Bronchial epithelial cell (primary cell): ENCODE results near the gene ATP6V0B. TPM values are rescaled to one million over a fixed set of nuclear protein-coding genes. Genes with fewer than 3 reads are reported as not detected.

Source experiments
- DNase-seq: peaks from one replicate; pipeline ENCODE4 v3.0.0-alpha.2; 2010; ENCODE audit warnings: low read depth
- FAIRE-seq: peaks from 2 replicates; lab custom pipeline; 2011; peaks lifted over from hg19 to GRCh38; lab: Jason Lieb, UNC
- H3K27me3 ChIP-seq: 2 replicates; pipeline ENCODE4 v1.5.1; 2011; ENCODE audit warnings: low read length; ENCODE audit not compliant: control insufficient read depth, insufficient read depth
- H3K36me3 ChIP-seq: 2 replicates; pipeline ENCODE4 v1.5.1; 2011; ENCODE audit warnings: low read length; ENCODE audit not compliant: control insufficient read depth, insufficient read depth
- H3K4me3 ChIP-seq: 2 replicates; pipeline ENCODE4 v1.5.1; 2011; ENCODE audit warnings: mild to moderate bottlenecking, low read depth, low read length, control low read depth
- total RNA-seq: library from RNA; depleted of rRNA; stranded (reverse); fragments of >200 nt; gene quantifications from 2 replicates; pipeline ENCODE4 v1.2.1, GENCODE V29; 2014
- TF ChIP-seq, protein P1 (sequence below): IDR thresholded peaks from 2 replicates; pipeline ENCODE4 v1.5.1; 2011; ENCODE audit warnings: mild to moderate bottlenecking, moderate library complexity, low read length, control low read depth, inconsistent platforms; ENCODE audit not compliant: insufficient read depth, severe bottlenecking

ATP6V0B gene
- total RNA-seq, 1 donor from 2014 or later = 220 TPM

DNA sequence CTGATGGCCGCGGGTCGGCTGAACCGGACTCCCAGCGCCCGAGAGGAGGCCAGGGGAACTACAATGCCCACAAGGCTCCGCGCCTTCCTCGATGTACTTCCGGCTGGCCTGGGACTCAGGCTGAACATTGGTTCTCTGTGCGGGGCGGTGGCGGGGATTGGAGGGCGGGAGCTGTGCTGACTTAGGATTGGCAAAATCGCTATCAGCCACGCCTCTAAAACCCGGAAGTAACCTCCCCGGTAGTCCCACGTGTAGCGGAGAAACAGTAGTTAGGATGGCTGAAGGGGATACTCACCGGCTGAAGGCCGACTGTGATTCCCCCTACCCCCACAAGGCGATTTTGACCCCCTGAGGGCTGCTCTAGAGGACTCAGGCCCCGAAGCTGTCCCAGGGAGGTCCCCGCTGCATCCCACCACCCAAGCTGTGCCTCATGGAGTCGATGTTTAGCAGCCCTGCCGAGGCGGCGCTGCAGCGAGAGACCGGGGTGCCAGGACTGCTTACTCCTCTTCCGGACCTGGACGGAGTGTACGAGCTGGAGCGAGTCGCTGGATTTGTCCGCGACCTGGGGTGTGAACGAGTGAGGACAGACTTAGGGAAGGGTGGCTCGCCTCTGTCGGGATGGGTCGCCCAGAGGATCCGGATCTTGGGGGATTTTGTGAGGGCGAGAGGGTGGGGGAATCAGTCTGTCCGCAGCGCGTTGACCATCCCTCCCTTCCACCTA is 4.9 kb upstream of the ATP6V0B start, which contains the start of gene DPH2:
Gene DPH2 (plus strand): TSS at position 265 of the 721 bp plus-strand sequence. CDS start 166 bp downstream, at position 431.
- DNase-seq = peak; percentile 95
- Histone ChIP-seq H3K36me3 (peaks cover 20% of the 10 kb centered on the region), H3K27me3 (no peaks in the 10 kb centered on the region), H3K4me3 (peak within 1 kb of the TSS; percentile 74)
- TF ChIP-seq, protein P1, sequence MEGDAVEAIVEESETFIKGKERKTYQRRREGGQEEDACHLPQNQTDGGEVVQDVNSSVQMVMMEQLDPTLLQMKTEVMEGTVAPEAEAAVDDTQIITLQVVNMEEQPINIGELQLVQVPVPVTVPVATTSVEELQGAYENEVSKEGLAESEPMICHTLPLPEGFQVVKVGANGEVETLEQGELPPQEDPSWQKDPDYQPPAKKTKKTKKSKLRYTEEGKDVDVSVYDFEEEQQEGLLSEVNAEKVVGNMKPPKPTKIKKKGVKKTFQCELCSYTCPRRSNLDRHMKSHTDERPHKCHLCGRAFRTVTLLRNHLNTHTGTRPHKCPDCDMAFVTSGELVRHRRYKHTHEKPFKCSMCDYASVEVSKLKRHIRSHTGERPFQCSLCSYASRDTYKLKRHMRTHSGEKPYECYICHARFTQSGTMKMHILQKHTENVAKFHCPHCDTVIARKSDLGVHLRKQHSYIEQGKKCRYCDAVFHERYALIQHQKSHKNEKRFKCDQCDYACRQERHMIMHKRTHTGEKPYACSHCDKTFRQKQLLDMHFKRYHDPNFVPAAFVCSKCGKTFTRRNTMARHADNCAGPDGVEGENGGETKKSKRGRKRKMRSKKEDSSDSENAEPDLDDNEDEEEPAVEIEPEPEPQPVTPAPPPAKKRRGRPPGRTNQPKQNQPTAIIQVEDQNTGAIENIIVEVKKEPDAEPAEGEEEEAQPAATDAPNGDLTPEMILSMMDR = no peak
- FAIRE-seq = no peak

DNA sequence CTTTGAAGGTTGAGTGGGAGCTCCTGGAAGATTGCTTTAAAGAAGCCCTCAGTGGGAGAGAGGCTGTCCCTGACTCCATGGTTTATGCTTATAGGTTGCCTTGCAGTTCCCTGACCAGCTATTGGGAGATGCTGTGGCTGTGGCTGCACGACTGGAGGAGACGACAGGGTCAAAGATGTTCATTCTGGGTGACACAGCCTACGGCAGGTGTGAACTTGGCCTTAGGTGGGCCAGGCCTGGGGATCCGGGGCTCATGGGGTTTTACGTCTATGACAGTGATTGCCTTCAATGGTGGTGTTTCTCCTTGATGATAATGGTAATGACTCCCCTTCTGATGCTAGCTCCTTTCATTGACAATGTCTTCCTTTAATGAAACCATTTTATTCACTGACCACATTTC is 4.3 kb upstream of the ATP6V0B start:
- TF ChIP-seq, protein P1 = no peak
- H3K36me3 ChIP-seq = peaks cover 20% of the 10 kb centered on the region
- FAIRE-seq (no peak), DNase-seq (no peak)
- H3K27me3 ChIP-seq = no peaks in the 10 kb centered on the region
- peak overlapping the region; percentile 74 for H3K4me3 ChIP-seq

DNA sequence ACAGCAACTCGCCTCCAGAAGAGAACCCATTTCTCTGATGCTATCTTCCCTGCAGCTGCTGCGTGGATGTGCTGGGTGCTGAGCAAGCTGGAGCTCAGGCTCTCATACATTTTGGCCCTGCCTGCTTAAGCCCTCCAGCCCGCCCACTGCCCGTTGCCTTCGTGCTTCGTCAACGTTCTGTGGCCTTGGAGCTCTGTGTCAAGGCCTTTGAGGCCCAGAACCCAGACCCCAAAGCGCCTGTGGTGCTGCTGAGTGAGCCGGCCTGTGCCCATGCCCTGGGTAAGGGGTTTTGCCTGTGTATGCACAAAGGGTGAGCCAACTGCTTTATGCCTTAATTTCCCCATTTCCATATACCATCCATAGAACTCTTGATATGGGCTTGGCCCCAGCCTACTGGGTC is 3.8 kb upstream of the ATP6V0B start:
- TF ChIP-seq, protein P1 = no peak
- no peaks in the 10 kb centered on the region for H3K27me3 ChIP-seq
- H3K4me3 ChIP-seq = no peak overlapping the region
- H3K36me3 ChIP-seq = peaks cover 17% of the 10 kb centered on the region
- no peak for DNase-seq
- no peak for FAIRE-seq

DNA sequence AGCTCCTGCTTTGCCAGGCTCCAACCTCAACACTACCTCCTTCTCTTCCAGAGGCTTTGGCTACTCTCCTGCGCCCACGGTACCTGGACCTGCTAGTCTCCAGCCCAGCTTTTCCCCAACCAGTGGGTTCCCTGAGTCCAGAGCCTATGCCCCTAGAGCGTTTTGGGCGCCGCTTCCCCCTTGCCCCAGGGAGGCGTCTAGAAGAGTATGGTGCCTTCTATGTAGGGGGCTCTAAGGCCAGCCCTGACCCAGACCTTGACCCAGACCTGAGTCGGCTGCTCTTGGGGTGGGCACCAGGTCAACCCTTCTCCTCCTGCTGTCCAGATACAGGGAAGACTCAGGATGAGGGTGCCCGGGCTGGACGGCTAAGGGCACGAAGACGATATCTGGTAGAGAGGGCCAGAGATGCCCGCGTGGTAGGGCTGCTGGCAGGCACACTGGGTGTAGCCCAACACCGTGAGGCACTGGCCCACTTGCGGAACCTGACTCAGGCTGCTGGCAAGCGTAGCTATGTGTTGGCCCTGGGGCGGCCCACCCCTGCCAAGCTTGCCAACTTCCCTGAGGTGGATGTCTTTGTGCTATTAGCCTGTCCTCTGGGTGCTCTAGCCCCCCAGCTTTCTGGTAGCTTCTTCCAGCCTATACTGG is 3.3 kb upstream of the ATP6V0B start:
- FAIRE-seq = no peak
- TF ChIP-seq, protein P1 = no peak

GRCh38 chr1:43973981-43974442 is 748 bp upstream of the ATP6V0B start:
- Histone ChIP-seq H3K4me3 (peak overlapping the region; percentile 92), H3K27me3 (no peaks in the 10 kb centered on the region), H3K36me3 (peaks cover 25% of the 10 kb centered on the region)
- TF ChIP-seq, protein P1 = no peak
- DNase-seq = no peak
- FAIRE-seq = no peak

More for the DNA sequence above, 3.3 kb upstream of the ATP6V0B start:
- DNase-seq = no peak
- peaks cover 20% of the 10 kb centered on the region for H3K36me3 ChIP-seq
- H3K4me3 ChIP-seq = no peak overlapping the region
- no peaks in the 10 kb centered on the region for H3K27me3 ChIP-seq
